Stimulated activated CD4-positive, alpha-beta T cell treated with anti-CD3 and anti-CD28 coated beads, Interleukin-15, amount 100 ng/mL, for 48 hours (primary cell): ENCODE data around the gene INTS4.
"Not testable (repeated sequence)": the region's sequence is repeated elsewhere in the genome, so short reads cannot be mapped to it uniquely, and the experiment has no call there.

ENCODE experiments used
- DNase-seq, 2 donors: peaks; one replicate each; pipeline ENCODE4 v3.0.0-alpha.2; 2020; ENCODE audit warnings: low read depth in 2 of 2

INTS4 gene

GRCh38 chr11:77878247-77878646, 116.2 kb downstream of the INTS4 start:
- not testable (repeated sequence) for DNase-seq

DNA sequence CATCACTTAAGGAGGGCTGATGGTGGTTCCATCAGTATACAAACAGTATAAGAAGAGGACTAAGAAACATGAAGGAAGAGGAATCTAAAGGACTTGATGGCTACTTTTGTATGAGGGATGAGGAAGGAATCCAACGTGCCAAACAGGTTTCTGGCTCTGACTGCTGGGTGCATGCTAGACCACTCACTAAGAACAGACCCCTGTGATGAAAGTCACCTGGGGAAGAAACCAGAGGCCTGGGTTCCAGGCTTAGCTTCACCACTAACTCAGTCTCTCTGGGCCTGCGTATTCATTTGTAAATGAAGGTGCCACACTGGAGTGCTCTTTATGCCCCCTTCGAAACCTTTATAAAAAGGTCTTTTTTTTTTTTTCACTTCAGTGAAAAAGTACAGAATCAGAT, 118.4 kb downstream of the INTS4 start:
- DNase-seq = no peak

DNA sequence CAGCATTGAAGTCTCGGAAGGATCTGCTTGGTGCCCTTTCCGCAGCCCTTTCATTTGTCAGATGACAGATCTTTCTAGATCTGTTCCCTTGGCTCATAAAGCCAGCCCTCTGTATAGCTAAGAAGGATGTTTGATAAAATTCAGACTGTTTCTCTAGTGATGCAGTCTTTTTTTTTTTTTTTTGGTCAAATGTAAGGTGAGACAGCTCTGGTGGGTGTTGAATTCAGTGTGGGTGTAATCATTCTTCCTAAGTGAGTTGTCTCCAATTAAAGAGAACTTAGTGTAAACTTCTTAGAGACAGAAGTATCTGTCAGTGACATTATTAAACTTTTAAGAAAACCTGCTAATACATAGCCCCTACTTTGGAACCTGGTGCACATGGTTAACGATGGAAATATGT, 120.3 kb downstream of the INTS4 start:
- no peak for DNase-seq

DNA sequence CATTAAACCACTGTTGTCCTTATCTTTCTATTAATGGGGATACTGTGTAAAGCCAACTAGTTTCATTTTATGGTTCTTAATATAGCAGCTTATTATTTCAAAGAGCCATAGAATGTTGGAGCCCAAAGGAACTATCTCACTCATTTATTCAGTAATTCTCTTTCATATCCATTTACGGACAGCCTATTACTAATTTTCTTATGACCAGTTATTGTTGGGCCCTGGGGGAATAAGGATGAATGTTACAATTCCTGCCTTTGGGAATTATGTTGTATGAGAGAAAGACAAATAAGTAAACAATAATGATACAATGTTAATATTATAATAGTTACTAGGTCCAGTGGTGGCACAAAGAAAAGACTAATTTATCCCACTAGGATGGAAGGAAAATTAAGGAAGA, 121.1 kb downstream of the INTS4 start:
- DNase-seq = no peak

GRCh38 chr11:77871855-77872254, 122.6 kb downstream of the INTS4 start:
- DNase-seq = no peak

DNA sequence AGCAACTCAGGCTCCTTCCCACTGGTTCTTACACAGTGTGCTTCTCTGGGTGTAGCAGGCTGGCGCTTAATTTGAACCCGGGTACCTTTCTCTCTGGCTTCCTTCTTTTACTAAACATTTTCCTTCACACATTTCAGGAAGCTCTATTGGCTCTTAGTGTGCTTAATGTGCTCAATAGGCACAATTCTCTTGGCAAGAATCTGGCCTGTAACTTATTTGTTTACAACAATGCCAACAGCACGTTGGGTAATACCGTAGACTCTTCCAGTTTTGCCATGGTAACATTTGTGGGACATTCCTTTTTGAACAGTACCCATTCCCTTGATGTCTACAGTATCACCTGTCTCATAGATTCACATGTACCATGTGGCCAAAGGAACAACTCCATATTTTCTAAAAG, 125.7 kb downstream of the INTS4 start:
- DNase-seq = no peak

DNA sequence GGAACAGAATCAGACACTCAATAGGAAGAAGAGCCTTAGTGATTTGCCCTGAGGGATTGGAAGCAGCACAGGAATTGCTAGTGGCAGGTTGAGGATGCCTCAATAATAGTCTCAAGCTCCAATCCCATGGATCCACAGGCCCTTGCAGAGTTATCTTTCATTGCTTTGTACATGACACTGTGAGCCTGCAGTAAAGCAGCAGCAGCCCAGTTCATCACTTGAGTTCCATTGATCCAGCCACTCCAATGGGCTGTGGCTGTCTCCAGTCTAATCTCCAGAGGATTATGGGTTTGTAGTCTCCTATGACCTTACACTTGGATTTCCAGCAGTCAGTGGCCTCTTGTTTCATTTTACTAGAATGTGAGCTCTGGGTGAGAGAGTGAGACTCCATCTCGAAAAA, 128.1 kb downstream of the INTS4 start:
- no peak for DNase-seq

DNA sequence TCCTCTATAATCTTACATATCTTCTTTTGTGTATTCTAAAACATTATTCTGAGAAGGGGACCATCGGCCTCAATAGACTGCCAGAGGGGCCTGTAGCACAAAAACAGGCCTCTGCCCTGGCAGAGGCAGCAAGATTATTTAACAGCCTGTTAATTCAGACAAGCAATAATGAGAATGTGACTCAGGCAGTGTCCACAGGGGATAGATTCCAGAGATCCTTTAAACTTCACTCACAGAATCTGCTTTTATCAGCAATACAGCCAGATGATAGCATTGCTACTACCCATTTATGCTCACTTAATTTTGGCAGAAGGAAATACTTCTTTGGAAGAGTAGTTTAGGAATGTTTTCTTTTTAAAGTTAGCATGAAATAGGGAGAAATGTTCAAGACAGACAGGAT, 128.7 kb downstream of the INTS4 start:
- no peak for DNase-seq

GRCh38 chr11:77861444-77861843, 133.0 kb downstream of the INTS4 start:
- DNase-seq = not testable (repeated sequence)

GRCh38 chr11:77857906-77858457, 136.5 kb downstream of the INTS4 start:
- not testable (repeated sequence) for DNase-seq

DNA sequence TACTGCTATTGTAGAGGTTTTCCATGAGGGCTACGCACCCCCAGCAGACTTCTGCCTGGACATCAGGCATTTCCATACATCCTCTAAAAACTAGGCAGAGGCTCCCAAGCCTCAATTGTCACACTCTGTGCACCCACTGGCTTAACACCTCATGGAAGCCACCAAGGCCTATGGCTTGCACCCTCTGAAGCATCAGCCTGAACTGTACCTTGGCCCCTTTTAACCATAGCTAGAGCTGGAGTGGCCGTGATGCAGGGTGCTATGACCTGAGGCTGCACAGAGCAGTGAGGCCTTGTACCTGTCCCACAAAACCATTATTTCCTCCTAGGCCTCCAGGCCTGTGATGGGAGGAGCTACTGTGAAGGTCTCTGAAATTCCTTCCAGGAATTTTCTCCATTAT, 139.6 kb downstream of the INTS4 start:
- no peak for DNase-seq

DNA sequence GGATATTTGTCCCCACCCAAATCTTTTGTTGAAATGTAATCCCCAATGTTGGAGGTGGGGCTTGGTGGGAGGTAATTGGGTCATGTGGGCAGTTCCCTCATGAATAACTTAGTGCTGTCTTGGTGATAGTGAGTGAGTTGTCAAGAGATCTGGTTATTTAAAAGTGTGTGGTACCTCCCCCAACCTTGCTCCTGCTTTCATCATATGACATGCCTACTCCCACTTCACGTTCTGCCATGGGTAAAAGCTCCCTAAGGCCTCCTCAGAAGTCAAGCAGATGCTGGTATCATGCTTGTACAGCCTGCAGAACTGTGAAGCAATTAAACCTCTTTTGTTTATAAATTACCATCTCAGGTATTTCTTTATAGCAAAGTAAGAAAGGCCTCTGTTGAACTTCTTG, 143.0 kb downstream of the INTS4 start:
- no peak for DNase-seq

- DNase-seq = not testable (repeated sequence)
Observed at GRCh38 chr11:77843700-77844099, 150.8 kb downstream of the INTS4 start.

GRCh38 chr11:77842441-77843121, 151.9 kb downstream of the INTS4 start:
- DNase-seq = no peak

DNA sequence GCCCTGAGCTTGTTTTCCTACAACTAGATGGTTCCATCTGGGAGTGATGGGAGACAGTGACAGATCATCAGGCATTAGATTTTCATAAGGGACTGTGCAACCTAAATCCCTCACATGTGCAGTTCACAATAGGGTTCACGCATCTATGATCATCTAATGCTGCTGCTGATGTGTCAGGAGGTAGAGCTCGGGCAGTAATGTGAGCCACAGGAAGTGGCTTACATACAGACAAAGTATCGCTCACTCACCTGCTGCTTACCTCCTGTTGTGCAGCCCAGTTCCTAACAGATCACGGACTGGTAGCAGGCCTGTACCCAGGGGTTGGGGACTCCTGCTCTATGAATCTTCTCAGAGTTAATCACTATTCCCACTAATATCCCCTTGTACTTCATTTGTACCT, 161.2 kb downstream of the INTS4 start:
- DNase-seq = no peak

DNA sequence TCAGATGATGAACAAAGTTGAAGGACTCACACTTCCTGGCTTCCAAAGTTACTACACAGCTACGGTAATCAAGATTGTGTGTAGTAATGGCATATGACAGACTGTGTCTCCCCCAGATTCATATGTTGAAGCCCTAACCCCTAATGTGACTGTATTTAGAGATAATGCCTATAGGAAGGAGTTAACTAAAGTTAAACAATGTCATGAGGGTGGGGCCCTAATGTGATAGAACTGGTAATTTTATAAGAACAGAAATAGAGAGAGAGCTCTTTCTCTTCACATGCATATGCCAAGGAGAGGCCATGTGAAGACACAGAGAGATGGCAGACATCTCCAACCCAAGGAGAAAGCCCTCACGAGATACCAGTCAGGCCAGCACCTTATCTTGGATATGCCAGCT, 165.5 kb downstream of the INTS4 start:
- no peak for DNase-seq
